T-helper 2 cell treated with Interferon-gamma antibody and Interleukin-4, amounts not matched to agents 5 μg/mL and 100 μg/mL, for 36 hours (primary cell): Measurements from ENCODE around the gene SERTAD2.
A peak's percentile ranks its signal among the peaks of the same experiment; 100 is the strongest.

Experiments used
- DNase-seq: peaks from one replicate; pipeline ENCODE4 v3.0.0; 2021; ENCODE audit warnings: low spot score
- H3K27ac Mint-ChIP-seq: one replicate; pipeline ENCODE4 v1.8.0; 2021; ENCODE audit warnings: mild to moderate bottlenecking, mixed read lengths
- H3K27me3 Mint-ChIP-seq: one replicate; pipeline ENCODE4 v1.8.0; 2021; ENCODE audit warnings: low read depth, mixed read lengths
- H3K36me3 Mint-ChIP-seq: one replicate; pipeline ENCODE4 v1.8.0; 2021; ENCODE audit warnings: low read depth, mixed read lengths
- H3K4me1 Mint-ChIP-seq: one replicate; pipeline ENCODE4 v1.8.0; 2021; ENCODE audit warnings: low read depth, mixed read lengths
- H3K4me3 Mint-ChIP-seq: one replicate; pipeline ENCODE4 v1.8.0; 2022; ENCODE audit warnings: mild to moderate bottlenecking, moderate library complexity, mixed read lengths
- H3K9me3 Mint-ChIP-seq: one replicate; pipeline ENCODE4 v1.8.0; 2021; ENCODE audit warnings: mixed read lengths

SERTAD2 gene

DNA sequence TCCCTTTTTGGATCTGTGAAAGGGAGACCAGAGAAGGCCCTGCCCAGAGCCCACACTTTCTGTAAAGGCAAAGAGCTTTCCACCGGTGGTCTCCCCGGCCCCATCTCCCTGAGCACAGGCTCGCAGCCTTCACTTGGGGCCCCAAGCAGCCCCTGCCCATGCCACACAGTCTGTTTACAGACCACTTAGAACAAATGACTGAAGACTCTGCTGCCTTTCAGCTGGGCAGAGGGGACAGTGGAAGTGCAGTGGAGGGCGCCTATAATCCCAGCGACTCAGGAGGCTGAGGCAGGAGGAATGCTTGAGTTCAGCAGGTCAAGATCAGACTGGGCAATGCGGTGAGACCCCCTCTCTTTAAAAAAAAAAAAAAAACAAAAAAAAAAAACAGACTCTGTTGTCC, 28.9 kb downstream of the SERTAD2 start:
- no peak overlapping the region for H3K27ac Mint-ChIP-seq
- H3K4me3 Mint-ChIP-seq: no peak overlapping the region
- H3K4me1 Mint-ChIP-seq: no peaks in the 10 kb centered on the region
- H3K27me3 Mint-ChIP-seq: peaks cover 9% of the 10 kb centered on the region
- no peaks in the 10 kb centered on the region for H3K9me3 Mint-ChIP-seq
- DNase-seq: no peak
- H3K36me3 Mint-ChIP-seq: no peaks in the 10 kb centered on the region

DNA sequence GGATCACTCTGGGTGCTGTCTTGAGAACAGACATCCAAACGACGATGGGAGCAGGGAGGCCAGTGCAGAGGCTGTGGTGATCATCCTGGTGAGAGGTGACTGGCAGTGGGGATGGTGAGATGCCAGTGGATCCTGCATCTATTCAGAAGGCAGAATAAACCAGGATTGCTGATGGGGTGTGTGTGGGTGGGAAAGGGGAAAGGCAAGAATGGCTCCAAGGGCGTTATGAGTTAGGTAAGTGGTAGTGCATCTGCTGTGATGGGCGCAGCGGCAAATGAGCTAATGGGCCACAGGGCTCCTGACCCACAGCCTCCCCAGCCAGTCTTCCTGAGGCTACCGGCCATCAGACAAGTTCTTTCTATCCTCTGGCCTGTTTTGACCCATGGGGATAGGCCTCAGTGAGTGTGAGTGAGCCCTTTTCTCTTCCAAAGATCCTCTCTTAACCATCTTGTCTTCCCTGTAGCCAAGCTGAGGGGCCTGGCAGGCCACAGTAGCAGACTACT, 29.6 kb downstream of the SERTAD2 start:
- Mint-ChIP-seq H3K27me3 (peaks cover 13% of the 10 kb centered on the region), H3K9me3 (no peaks in the 10 kb centered on the region), H3K4me1 (no peaks in the 10 kb centered on the region), H3K27ac (no peak overlapping the region), H3K4me3 (no peak overlapping the region), H3K36me3 (no peaks in the 10 kb centered on the region)
- no peak for DNase-seq

- H3K27ac Mint-ChIP-seq: no peak overlapping the region
- no peak overlapping the region for H3K4me3 Mint-ChIP-seq
- H3K9me3 Mint-ChIP-seq: no peaks in the 10 kb centered on the region
- no peak for DNase-seq
- H3K4me1 Mint-ChIP-seq: no peaks in the 10 kb centered on the region
- no peaks in the 10 kb centered on the region for H3K36me3 Mint-ChIP-seq
- peaks cover 13% of the 10 kb centered on the region for H3K27me3 Mint-ChIP-seq
Measured at GRCh38 chr2:64623242-64623850, 30.4 kb downstream of the SERTAD2 start.

- no peaks in the 10 kb centered on the region for H3K36me3 Mint-ChIP-seq
- H3K4me1 Mint-ChIP-seq: no peaks in the 10 kb centered on the region
- H3K27ac Mint-ChIP-seq: no peak overlapping the region
Measured at GRCh38 chr2:64622443-64623241, 31.1 kb downstream of the SERTAD2 start.

GRCh38 chr2:64620661-64621060, 33.1 kb downstream of the SERTAD2 start:
- DNase-seq: no peak
- H3K4me1 Mint-ChIP-seq: no peaks in the 10 kb centered on the region
- no peak overlapping the region for H3K4me3 Mint-ChIP-seq
- no peaks in the 10 kb centered on the region for H3K36me3 Mint-ChIP-seq
- H3K9me3 Mint-ChIP-seq: no peaks in the 10 kb centered on the region
- H3K27me3 Mint-ChIP-seq: peaks cover 13% of the 10 kb centered on the region
- H3K27ac Mint-ChIP-seq: no peak overlapping the region

More at GRCh38 chr2:64622443-64623241, 31.1 kb downstream of the SERTAD2 start:
- Mint-ChIP-seq H3K9me3 (no peaks in the 10 kb centered on the region), H3K27me3 (peaks cover 13% of the 10 kb centered on the region), H3K4me3 (no peak overlapping the region)
- DNase-seq: no peak

DNA sequence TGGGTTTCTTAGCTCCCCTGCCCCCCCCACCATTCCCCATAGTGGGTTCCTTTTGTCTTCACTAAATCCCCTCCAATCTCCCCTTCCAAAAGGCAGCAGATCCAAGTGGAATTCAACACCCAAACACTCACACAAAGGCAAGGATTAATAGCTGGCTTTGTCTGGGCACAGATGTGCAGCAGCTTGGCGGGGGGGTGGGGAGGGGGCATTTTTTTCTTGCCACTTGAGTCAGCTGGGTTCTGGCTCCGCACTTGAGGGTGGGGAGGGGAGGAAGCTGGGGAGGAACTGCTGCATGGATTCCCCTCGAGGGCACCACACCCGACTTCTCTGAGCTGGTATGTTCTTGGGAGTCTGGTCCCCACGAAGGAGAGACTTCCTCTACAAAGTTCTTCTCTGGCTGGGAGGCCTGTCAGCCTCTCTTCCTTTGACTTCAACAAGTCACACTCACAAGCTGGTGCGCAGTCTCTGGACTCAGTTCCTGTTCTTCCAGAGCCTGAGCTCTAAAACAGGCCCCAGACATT, 36.0 kb downstream of the SERTAD2 start:
- Mint-ChIP-seq H3K27ac (no peak overlapping the region), H3K36me3 (no peaks in the 10 kb centered on the region), H3K27me3 (peaks cover 17% of the 10 kb centered on the region), H3K4me3 (no peak overlapping the region), H3K9me3 (no peaks in the 10 kb centered on the region), H3K4me1 (peaks cover 4% of the 10 kb centered on the region)
- no peak for DNase-seq

GRCh38 chr2:64615844-64616536, 37.7 kb downstream of the SERTAD2 start:
- Mint-ChIP-seq H3K9me3 (no peaks in the 10 kb centered on the region), H3K4me1 (peaks cover 4% of the 10 kb centered on the region), H3K36me3 (no peaks in the 10 kb centered on the region), H3K27ac (no peak overlapping the region), H3K27me3 (peaks cover 22% of the 10 kb centered on the region), H3K4me3 (no peak overlapping the region)
- no peak for DNase-seq

DNA sequence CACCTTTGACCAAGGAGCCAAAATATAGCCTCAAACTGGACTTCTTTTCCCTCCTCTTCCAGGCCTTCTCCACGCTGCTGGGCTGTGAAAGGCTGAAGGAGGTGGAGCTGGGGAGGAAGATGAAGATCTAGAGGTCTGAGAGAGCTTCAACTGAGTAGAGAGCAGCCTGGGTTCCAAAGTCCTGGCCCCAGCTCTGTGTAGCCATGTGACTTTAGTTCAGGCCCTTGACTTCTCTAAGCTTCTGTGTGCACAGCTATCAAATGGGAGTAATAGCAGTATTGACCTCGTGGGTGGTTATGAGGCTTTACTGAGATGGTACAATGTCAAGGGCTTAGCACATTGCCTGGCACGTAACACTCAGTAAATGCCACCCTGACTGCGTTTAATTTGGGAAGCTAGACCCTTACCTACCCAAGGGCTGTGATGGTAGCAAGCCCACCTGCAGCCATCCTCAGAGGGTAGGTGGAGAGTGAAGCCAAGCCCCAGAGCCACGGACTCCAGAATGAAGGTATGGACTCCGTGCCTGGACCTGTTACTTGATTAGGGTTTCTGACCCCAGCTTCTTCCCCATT, 38.4 kb downstream of the SERTAD2 start:
- peaks cover 21% of the 10 kb centered on the region for H3K27me3 Mint-ChIP-seq
- H3K4me1 Mint-ChIP-seq: peaks cover 4% of the 10 kb centered on the region
- DNase-seq: no peak
- H3K36me3 Mint-ChIP-seq: no peaks in the 10 kb centered on the region
- no peak overlapping the region for H3K4me3 Mint-ChIP-seq
- H3K27ac Mint-ChIP-seq: no peak overlapping the region
- H3K9me3 Mint-ChIP-seq: no peaks in the 10 kb centered on the region

DNA sequence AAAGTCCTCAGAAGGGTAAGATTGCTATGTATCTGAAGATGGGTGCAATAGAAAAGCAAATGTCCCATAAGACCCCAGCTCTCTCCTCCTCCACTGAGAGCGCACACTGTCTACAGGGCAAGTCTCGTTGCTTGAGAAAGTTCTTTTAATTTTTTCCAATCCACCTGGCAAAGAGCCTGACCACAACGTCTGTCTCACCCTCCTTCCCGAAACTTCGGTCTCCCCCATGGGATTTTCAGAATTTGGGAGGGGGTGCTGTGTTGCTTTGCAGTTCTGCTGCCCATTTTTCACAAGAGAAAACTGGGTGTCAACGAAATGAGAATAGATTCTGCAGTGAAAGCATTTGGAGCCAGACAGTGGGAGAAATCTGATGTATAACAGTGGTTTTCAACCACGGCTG, 40.4 kb downstream of the SERTAD2 start:
- Mint-ChIP-seq H3K9me3 (no peaks in the 10 kb centered on the region), H3K4me3 (no peak overlapping the region), H3K27me3 (peaks cover 15% of the 10 kb centered on the region), H3K27ac (no peak overlapping the region), H3K36me3 (no peaks in the 10 kb centered on the region), H3K4me1 (peaks cover 10% of the 10 kb centered on the region)
- DNase-seq: no peak

GRCh38 chr2:64612575-64613195, 41.0 kb downstream of the SERTAD2 start:
- Mint-ChIP-seq H3K4me1 (peaks cover 16% of the 10 kb centered on the region), H3K27me3 (peaks cover 15% of the 10 kb centered on the region), H3K9me3 (no peaks in the 10 kb centered on the region), H3K4me3 (no peak overlapping the region), H3K36me3 (no peaks in the 10 kb centered on the region), H3K27ac (no peak overlapping the region)
- no peak for DNase-seq

- H3K36me3 Mint-ChIP-seq: no peaks in the 10 kb centered on the region
- no peaks in the 10 kb centered on the region for H3K9me3 Mint-ChIP-seq
- DNase-seq: no peak
- H3K27me3 Mint-ChIP-seq: peaks cover 15% of the 10 kb centered on the region
- peak overlapping the region; percentile 67 for H3K4me3 Mint-ChIP-seq
- H3K27ac Mint-ChIP-seq: no peak overlapping the region
- H3K4me1 Mint-ChIP-seq: peaks cover 35% of the 10 kb centered on the region
Measured at GRCh38 chr2:64610316-64610855, 43.3 kb downstream of the SERTAD2 start.

DNA sequence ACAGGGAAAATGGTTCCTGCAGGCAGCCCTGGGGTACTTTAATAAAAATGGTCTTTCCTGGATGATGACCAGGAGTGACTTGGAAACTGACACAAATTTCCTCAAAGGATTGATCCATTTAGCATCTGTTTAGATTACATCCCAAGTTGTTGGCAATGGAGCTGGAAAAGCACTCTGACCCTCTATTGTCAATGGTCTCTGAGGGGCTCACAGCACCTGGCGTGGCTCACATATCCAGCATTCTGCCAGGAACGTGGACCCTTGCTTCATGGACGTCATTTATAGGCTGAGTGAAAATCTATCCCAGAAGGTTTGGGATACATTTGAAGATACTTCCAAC, 43.8 kb downstream of the SERTAD2 start:
- Mint-ChIP-seq H3K4me3 (peak overlapping the region; percentile 67), H3K27ac (no peak overlapping the region), H3K27me3 (peaks cover 15% of the 10 kb centered on the region), H3K9me3 (peaks cover under 1% of the 10 kb centered on the region), H3K4me1 (peaks cover 35% of the 10 kb centered on the region), H3K36me3 (no peaks in the 10 kb centered on the region)
- no peak for DNase-seq

DNA sequence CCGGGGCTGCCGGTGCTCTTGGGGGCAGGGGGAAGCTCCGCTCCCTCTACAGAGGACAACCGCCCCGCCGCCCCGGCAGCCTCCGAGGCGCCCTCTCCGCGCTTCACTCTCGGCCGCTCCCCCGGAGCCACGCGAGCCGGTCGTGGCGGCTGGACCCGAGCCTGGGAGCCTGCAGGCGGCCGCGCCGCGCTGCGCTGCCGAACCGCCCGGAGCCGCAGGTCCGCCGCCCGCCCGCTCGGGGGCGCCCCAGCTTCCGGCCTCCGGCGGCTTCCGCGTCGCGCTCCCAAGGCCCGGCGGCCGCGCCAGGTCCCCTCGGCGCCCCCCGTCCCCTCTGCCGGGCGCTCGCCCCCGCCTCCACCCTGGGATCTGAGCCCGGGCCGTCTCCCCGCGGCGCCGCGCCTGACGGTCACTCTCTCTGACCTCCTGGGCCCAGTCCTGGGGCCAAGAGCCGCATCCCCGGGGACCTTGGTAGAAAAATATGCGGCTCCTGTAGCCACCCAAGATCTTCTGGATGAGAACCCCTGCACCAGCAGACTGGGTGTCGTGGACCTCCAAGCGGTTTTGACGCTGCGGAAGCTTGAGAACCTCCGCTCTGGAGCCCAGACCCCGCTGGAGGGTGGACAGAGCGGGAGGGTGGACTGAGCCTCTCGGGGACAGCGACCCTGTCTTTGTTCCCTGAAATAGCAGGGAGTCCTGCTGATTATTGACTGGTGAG, 44.3 kb downstream of the SERTAD2 start:
- Mint-ChIP-seq H3K4me3 (peak overlapping the region; percentile 67), H3K4me1 (peaks cover 35% of the 10 kb centered on the region), H3K27me3 (peaks cover 15% of the 10 kb centered on the region), H3K9me3 (peaks cover 6% of the 10 kb centered on the region), H3K27ac (peak overlapping the region; percentile 70), H3K36me3 (no peaks in the 10 kb centered on the region)
- peak; percentile 75 for DNase-seq
